Stimulated activated CD4-positive, alpha-beta T cell treated with anti-CD3 and anti-CD28 coated beads, Interleukin-15, amount 100 ng/mL, for 24 hours (primary cell): Measurements from ENCODE around the gene ZNF443.
"Not testable (repeated sequence)": the region's sequence is repeated elsewhere in the genome, so short reads cannot be mapped to it uniquely, and the experiment has no call there.

Experiments
- DNase-seq: peaks from one replicate; pipeline ENCODE4 v3.0.0-alpha.2; 2020

The ZNF443 gene

GRCh38 chr19:12411893-12412292, 28.9 kb downstream of the ZNF443 start:
- no peak for DNase-seq

- peak; percentile 97 for DNase-seq
Observed at GRCh38 chr19:12400633-12401502, 40.0 kb downstream of the ZNF443 start, which contains the start of gene ZNF799. Gene ZNF799, minus strand, starts transcription at chr19:12401271. Its CDS starts 201 bp downstream, at chr19:12401070.

GRCh38 chr19:12399901-12400632, 40.8 kb downstream of the ZNF443 start:
- peak; percentile 48 for DNase-seq

- DNase-seq, result not testable (repeated sequence)
Observed at GRCh38 chr19:12391148-12391547, 49.7 kb downstream of the ZNF443 start.

- DNase-seq, result not testable (repeated sequence)
Observed at GRCh38 chr19:12386365-12386764, 54.5 kb downstream of the ZNF443 start.

- no peak for DNase-seq
Observed at GRCh38 chr19:12380444-12380737, 60.4 kb downstream of the ZNF443 start.

- no peak for DNase-seq
Observed at GRCh38 chr19:12379732-12380443, 60.9 kb downstream of the ZNF443 start.
